SJCRH30 (cell line): ENCODE results near the gene MACF1. TPM values are rescaled to one million over a fixed set of nuclear protein-coding genes. Genes with fewer than 3 reads are reported as not detected.
A peak's percentile ranks its signal among the peaks of the same experiment; 100 is the strongest.

Experiments
- DNase-seq, 2 experiments: peaks; one replicate each; pipeline ENCODE4 v3.0.0-alpha.2; 2015 to 2020
- H3K27ac ChIP-seq: fragments of 250-450 bp; sonication (Bioruptor Pico); 2 replicates; pipeline ENCODE4 v1.5.1; 2020; ENCODE audit warnings: mild to moderate bottlenecking, moderate library complexity
- H3K27me3 ChIP-seq: fragments of 250-450 bp; sonication (Bioruptor Pico); 2 replicates; pipeline ENCODE4 v1.5.1; 2020; ENCODE audit warnings: mild to moderate bottlenecking, moderate library complexity
- H3K36me3 ChIP-seq: fragments of 250-450 bp; sonication (Bioruptor Pico); 2 replicates; pipeline ENCODE4 v1.5.1; 2020; ENCODE audit warnings: mild to moderate bottlenecking, moderate library complexity
- H3K4me1 ChIP-seq: fragments of 250-450 bp; sonication (Bioruptor Pico); 2 replicates; pipeline ENCODE4 v1.5.1; 2020; ENCODE audit warnings: mild to moderate bottlenecking, moderate library complexity
- H3K4me3 ChIP-seq: fragments of 250-450 bp; sonication (Bioruptor Pico); 2 replicates; pipeline ENCODE4 v1.5.1; 2020; ENCODE audit warnings: mild to moderate bottlenecking, moderate library complexity
- H3K9me3 ChIP-seq: fragments of 250-450 bp; sonication (Bioruptor Pico); replicated peaks from 2 replicates; pipeline ENCODE4 v1.5.1; 2020; ENCODE audit warnings: mild to moderate bottlenecking, moderate library complexity
- total RNA-seq: library from RNA; depleted of rRNA; stranded (reverse); fragments of >200 nt; shearing (Covaris generic); gene quantifications from 2 replicates; pipeline ENCODE4 v1.2.3, GENCODE V29; 2014

The MACF1 gene
- total RNA-seq, 1 experiment from 2014 or later = 172 TPM

- no peak overlapping the region for H3K27ac ChIP-seq
- H3K4me3 ChIP-seq = no peak overlapping the region
- H3K27me3 ChIP-seq = no peaks in the 10 kb centered on the region
- DNase-seq = no peak
- peaks cover 21% of the 10 kb centered on the region for H3K4me1 ChIP-seq
- H3K36me3 ChIP-seq = no peaks in the 10 kb centered on the region
- no peaks in the 10 kb centered on the region for H3K9me3 ChIP-seq
Observed at GRCh38 chr1:39275836-39276507, 71.5 kb downstream of the MACF1 start.

- peaks cover 6% of the 10 kb centered on the region for H3K4me1 ChIP-seq
- H3K27me3 ChIP-seq = no peaks in the 10 kb centered on the region
- no peak overlapping the region for H3K27ac ChIP-seq
- no peak overlapping the region for H3K4me3 ChIP-seq
- H3K36me3 ChIP-seq = peaks cover 4% of the 10 kb centered on the region; the same call in 1 of the 2 replicates
- no peak for DNase-seq
- no peaks in the 10 kb centered on the region for H3K9me3 ChIP-seq
Observed at GRCh38 chr1:39277879-39278278, 73.4 kb downstream of the MACF1 start.

- Histone ChIP-seq H3K36me3 (peaks cover 37% of the 10 kb centered on the region), H3K27ac (no peak overlapping the region), H3K4me3 (no peak overlapping the region), H3K27me3 (no peaks in the 10 kb centered on the region), H3K4me1 (peaks cover 3% of the 10 kb centered on the region; the same call in 1 of the 2 replicates), H3K9me3 (no peaks in the 10 kb centered on the region)
- DNase-seq = peak in 1 of 2 experiments; percentile 13
Observed at GRCh38 chr1:39282537-39283216, 78.2 kb downstream of the MACF1 start.

- Histone ChIP-seq H3K4me3 (no peak overlapping the region), H3K27me3 (no peaks in the 10 kb centered on the region), H3K4me1 (peaks cover 3% of the 10 kb centered on the region; the same call in 1 of the 2 replicates), H3K9me3 (no peaks in the 10 kb centered on the region), H3K36me3 (peaks cover 46% of the 10 kb centered on the region), H3K27ac (no peak overlapping the region)
- no peak for DNase-seq
Observed at GRCh38 chr1:39283858-39284257, 79.4 kb downstream of the MACF1 start.

- peaks cover 60% of the 10 kb centered on the region for H3K36me3 ChIP-seq
Observed at GRCh38 chr1:39287541-39287940, 83.0 kb downstream of the MACF1 start.

GRCh38 chr1:39288735-39289465 lies 84.4 kb downstream of the MACF1 start:
- no peak overlapping the region for H3K4me3 ChIP-seq
- H3K36me3 ChIP-seq = peaks cover 63% of the 10 kb centered on the region
- H3K27ac ChIP-seq = no peak overlapping the region
- no peaks in the 10 kb centered on the region for H3K9me3 ChIP-seq
- no peaks in the 10 kb centered on the region for H3K4me1 ChIP-seq
- DNase-seq = no peak
- H3K27me3 ChIP-seq = no peaks in the 10 kb centered on the region

More at GRCh38 chr1:39287541-39287940, 83.0 kb downstream of the MACF1 start:
- Histone ChIP-seq H3K4me1 (peaks cover 2% of the 10 kb centered on the region; the same call in 1 of the 2 replicates), H3K27me3 (no peaks in the 10 kb centered on the region), H3K27ac (no peak overlapping the region), H3K9me3 (no peaks in the 10 kb centered on the region), H3K4me3 (no peak overlapping the region)
- DNase-seq = no peak

GRCh38 chr1:39292401-39292800 lies 87.9 kb downstream of the MACF1 start:
- no peak for DNase-seq
- H3K4me1 ChIP-seq = no peaks in the 10 kb centered on the region
- H3K27ac ChIP-seq = no peak overlapping the region
- H3K27me3 ChIP-seq = no peaks in the 10 kb centered on the region
- H3K4me3 ChIP-seq = no peak overlapping the region
- no peaks in the 10 kb centered on the region for H3K9me3 ChIP-seq
- peaks cover 70% of the 10 kb centered on the region for H3K36me3 ChIP-seq

GRCh38 chr1:39293375-39294070 lies 89.0 kb downstream of the MACF1 start:
- Histone ChIP-seq H3K4me1 (no peaks in the 10 kb centered on the region), H3K27me3 (no peaks in the 10 kb centered on the region), H3K36me3 (peaks cover 65% of the 10 kb centered on the region), H3K4me3 (no peak overlapping the region), H3K9me3 (no peaks in the 10 kb centered on the region), H3K27ac (no peak overlapping the region)
- DNase-seq = no peak

GRCh38 chr1:39294531-39294930 lies 90.0 kb downstream of the MACF1 start:
- Histone ChIP-seq H3K9me3 (no peaks in the 10 kb centered on the region), H3K4me1 (no peaks in the 10 kb centered on the region), H3K4me3 (no peak overlapping the region), H3K36me3 (peaks cover 61% of the 10 kb centered on the region), H3K27ac (no peak overlapping the region), H3K27me3 (no peaks in the 10 kb centered on the region)
- DNase-seq = no peak

GRCh38 chr1:39295901-39296300 lies 91.4 kb downstream of the MACF1 start:
- H3K36me3 ChIP-seq = peaks cover 67% of the 10 kb centered on the region
- no peaks in the 10 kb centered on the region for H3K9me3 ChIP-seq
- no peak overlapping the region for H3K27ac ChIP-seq
- no peak for DNase-seq
- no peak overlapping the region for H3K4me3 ChIP-seq
- no peaks in the 10 kb centered on the region for H3K27me3 ChIP-seq
- H3K4me1 ChIP-seq = no peaks in the 10 kb centered on the region

- peak in 1 of 2 experiments; percentile 10 for DNase-seq
- Histone ChIP-seq H3K9me3 (no peaks in the 10 kb centered on the region), H3K27me3 (no peaks in the 10 kb centered on the region), H3K4me3 (no peak overlapping the region), H3K4me1 (no peaks in the 10 kb centered on the region), H3K27ac (no peak overlapping the region), H3K36me3 (peaks cover 76% of the 10 kb centered on the region)
Observed at GRCh38 chr1:39297551-39297950, 93.1 kb downstream of the MACF1 start.

- Histone ChIP-seq H3K9me3 (no peaks in the 10 kb centered on the region), H3K4me1 (no peaks in the 10 kb centered on the region), H3K27ac (no peak overlapping the region), H3K27me3 (no peaks in the 10 kb centered on the region), H3K4me3 (no peak overlapping the region), H3K36me3 (peaks cover 48% of the 10 kb centered on the region)
- no peak for DNase-seq
Observed at GRCh38 chr1:39301606-39302005, 97.1 kb downstream of the MACF1 start.

GRCh38 chr1:39305555-39305954 lies 101.1 kb downstream of the MACF1 start:
- H3K9me3 ChIP-seq = no peaks in the 10 kb centered on the region
- peak in 1 of 2 experiments; percentile 13 for DNase-seq
- no peak overlapping the region for H3K27ac ChIP-seq
- peaks cover 46% of the 10 kb centered on the region for H3K36me3 ChIP-seq
- H3K4me1 ChIP-seq = no peaks in the 10 kb centered on the region
- no peaks in the 10 kb centered on the region for H3K27me3 ChIP-seq
- no peak overlapping the region for H3K4me3 ChIP-seq

- no peak overlapping the region for H3K4me3 ChIP-seq
- DNase-seq = no peak
- no peak overlapping the region for H3K27ac ChIP-seq
- no peaks in the 10 kb centered on the region for H3K27me3 ChIP-seq
- H3K9me3 ChIP-seq = no peaks in the 10 kb centered on the region
- peaks cover 55% of the 10 kb centered on the region for H3K36me3 ChIP-seq
- H3K4me1 ChIP-seq = no peaks in the 10 kb centered on the region
Observed at GRCh38 chr1:39310015-39310414, 105.5 kb downstream of the MACF1 start.
